ENCODE measurements around the gene FLII.

FLII gene

DNA sequence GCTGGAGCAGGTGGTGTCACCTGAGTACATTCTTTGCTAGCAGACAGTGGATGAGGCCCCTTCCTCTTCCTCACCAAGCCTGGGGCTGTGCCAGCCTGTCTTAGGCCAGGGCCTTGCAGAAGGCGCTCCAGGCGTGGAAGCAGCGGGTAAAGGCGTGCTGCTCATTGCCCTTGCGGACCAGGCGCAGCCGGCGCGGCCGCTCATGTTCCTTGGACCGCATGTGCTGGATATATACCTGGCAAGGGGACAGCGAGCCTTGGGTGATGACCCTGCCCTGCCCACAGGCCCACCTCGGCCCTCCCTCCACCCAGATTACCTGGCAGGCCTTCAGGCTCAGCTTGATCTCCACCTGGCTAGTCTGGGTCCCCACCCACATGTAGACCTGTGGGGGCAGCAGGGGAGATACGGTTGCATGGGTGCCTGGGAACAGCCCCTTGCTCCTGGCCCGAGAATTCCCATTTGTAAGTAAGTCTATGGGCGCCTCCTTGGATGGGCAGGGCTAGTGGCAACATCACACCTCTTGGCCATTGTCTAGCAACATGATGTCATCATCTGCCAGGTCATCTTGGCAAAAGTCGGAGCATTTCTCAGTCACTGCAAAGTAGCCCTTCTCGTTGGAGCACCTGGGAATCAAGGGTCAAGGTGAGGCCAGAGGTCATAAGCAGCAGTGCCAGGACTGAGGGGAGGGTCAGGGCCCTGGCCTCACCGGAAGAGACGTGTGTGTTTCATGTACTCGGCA lies 13.3 kb downstream of the FLII start:
- no peak for DNase-seq (ENCODE audit: low read depth in 2 of 2)

- no peak for DNase-seq (ENCODE audit: low read depth in 2 of 2)
Observed at GRCh38 chr17:18241229-18241871, 17.2 kb downstream of the FLII start.

GRCh38 chr17:18240449-18240848 lies 18.1 kb downstream of the FLII start:
- no peak for DNase-seq (ENCODE audit: low read depth in 2 of 2)

DNA sequence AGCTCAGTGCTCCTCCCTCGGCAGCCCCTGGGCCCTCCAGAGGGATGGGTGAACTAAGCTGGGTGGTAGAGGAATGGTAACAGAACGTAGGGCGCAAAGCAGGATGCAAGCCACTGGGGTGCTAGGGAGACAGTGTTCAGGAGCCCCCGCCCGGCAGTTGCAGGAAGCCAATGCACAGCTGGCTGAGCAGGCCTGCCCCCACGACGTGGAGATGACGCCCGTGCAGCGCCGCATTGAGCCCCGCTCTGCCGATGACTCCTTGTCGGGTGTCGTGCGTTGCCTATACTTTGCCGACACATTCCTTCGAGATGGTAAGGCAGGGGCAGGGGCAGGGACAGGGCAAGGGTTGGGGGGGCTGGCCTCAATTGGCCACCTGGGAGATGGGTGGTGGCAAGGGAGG lies 20.2 kb downstream of the FLII start:
- DNase-seq (ENCODE audit: low read depth in 2 of 2), result no peak

GRCh38 chr17:18237461-18237860 lies 21.1 kb downstream of the FLII start:
- no peak for DNase-seq (ENCODE audit: low read depth in 2 of 2)

DNA sequence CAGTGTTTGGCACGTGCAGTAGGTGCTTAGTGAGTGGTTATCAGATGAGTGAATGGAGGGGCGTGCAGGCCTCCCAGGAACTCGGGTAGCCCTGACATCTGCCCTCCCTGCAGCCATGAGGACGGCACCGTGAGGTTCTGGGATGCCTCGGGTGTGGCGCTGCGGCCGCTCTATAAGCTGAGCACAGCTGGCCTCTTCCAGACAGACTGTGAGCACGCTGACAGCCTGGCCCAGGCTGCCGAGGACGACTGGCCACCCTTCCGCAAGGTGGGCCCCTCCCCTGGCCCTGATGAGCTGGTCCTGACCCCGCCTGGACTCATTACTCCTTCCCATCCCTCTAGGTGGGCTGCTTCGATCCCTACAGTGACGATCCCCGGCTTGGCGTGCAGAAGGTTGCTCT lies 22.0 kb downstream of the FLII start:
- DNase-seq (ENCODE audit: low read depth in 2 of 2), result no peak

DNA sequence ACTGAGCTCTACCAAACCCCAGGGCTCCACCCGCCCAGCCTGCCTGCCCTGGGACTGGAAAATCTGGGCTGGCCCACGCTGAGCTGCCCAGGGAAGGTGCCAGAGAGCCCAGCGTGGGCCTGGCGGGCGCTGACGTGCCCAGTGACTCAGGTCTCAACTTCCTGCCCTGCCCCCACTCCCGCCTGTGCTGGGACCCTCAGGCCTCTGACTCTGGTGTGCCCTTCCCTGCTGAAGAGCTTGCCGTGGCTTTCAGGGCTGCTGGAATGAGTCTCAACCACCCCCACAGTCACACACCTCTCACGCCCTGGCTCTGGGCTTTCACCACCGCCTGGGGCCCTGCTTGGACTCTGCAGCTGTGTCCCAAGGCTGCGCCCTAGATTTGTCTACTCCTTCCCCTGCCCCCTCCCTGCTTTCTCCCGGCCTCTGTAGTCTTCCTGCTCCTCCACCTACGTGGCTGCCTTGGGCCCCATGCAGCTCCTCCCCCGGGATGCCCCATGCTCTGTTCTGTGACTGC lies 22.7 kb downstream of the FLII start:
- DNase-seq (ENCODE audit: low read depth in 2 of 2), result no peak

- DNase-seq (ENCODE audit: low read depth in 2 of 2), result no peak
Observed at GRCh38 chr17:18234853-18235380, 23.6 kb downstream of the FLII start.

- no peak for DNase-seq (ENCODE audit: low read depth in 2 of 2)
Observed at GRCh38 chr17:18233803-18234518, 24.6 kb downstream of the FLII start.

DNA sequence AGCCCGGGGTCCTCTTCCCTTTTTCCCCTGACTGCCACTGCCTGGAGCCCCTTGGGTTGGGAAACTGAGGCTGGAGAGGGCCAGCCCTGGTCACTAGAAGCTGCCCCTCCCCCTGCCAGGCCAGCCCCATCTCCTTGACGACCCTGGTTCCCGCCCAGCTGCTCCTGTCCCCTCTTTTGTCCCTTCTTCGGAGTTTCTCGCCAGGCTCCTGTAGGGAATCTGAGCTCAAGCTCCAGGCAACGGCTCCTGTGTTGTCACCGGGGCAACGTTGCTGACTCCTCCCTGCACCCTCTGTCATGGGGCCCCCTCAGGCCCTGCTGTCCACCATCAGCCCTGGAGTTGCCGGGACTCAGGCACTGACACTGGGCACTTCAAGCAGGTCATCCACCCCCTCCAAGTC lies 27.4 kb downstream of the FLII start:
- no peak for DNase-seq (ENCODE audit: low read depth in 2 of 2)

DNA sequence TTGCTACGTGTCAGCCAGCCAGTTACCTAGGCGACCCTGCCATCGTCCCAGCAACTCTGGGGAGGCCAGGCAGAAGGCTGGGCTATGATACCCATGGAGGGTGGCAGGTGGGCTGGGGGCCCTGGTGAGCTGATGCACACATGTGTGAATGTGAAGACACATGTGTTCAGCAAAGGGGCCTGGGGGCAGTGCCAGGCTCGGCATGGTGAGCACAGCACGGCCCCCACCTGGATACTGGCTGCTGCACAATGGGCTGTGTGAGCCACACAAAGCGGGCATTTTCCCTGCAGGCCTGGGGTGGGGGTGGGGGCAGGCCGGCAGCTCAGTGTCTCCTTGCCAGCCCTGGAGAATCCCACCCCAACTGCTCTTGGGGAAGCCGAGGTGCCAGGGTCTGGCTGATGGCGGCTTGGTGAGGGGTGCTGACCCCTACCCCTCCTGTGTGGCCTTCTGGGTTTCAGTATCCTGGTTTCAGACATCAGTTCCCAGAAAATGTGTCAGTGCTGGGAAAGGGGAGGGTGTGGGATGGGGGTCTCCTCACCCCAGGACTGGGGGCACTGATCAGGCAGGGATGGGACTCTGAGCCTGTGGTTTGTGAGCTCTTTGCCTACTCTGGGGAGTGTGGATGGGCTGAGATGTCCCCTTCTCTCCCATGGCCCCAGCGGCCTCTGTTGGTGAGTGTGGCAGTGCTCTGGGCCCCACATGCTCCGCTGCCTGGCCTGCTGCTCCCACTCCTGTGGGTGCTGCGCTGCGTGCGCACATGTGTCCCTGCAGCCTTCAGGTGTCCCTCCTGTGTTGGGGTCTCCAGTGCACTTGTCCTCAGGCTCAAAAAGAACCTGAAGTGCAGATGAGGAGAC lies 28.0 kb downstream of the FLII start:
- DNase-seq (ENCODE audit: low read depth in 2 of 2), result no peak

DNA sequence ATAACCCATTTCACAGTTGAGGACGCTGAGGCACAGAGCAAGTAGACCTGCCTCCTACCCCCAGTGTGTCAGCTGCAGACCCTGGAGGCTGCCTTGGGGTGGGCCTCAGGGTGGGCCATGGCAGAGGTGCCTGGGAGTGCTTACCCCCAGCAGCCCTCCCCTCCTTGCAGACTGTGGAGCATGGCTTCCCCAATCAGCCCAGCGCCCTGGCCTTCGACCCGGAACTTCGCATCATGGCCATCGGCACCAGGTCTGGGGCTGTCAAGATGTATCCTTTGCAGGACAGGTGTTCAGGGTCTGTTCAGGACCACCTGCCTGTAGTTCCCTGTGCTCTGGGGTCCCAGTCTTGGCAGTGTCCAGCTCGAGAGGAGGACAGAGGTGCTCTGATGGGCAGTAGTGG lies 28.8 kb downstream of the FLII start:
- DNase-seq (ENCODE audit: low read depth in 2 of 2), result no peak

- DNase-seq (ENCODE audit: low read depth in 2 of 2), result no peak
Observed at GRCh38 chr17:18229254-18229653, 29.3 kb downstream of the FLII start.

DNA sequence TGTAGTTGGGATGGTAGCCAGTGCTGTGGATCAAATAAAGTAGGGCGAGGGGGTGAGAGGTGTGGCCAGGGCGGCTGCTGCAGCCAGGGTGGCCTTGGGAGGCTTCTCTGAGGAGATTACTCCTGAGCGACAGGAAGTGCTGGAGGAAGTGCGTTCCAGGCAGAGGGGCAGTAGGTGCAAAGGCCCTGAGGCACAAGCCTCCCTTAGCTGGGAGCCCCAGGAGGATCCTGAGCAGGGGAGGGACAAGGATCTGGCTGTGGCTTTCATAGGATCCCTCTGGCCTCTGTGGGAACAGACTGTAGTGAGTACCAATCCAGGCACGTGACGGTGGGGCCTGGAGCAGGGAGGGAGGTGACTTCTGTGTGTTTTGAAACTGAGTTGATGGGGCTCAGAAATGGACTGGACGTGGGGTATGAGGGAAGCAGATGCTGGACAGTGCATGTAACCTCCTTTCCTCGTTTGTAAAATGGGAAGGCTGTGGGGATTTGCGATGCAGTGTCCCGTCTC lies 30.3 kb downstream of the FLII start:
- DNase-seq (ENCODE audit: low read depth in 2 of 2), result no peak

DNA sequence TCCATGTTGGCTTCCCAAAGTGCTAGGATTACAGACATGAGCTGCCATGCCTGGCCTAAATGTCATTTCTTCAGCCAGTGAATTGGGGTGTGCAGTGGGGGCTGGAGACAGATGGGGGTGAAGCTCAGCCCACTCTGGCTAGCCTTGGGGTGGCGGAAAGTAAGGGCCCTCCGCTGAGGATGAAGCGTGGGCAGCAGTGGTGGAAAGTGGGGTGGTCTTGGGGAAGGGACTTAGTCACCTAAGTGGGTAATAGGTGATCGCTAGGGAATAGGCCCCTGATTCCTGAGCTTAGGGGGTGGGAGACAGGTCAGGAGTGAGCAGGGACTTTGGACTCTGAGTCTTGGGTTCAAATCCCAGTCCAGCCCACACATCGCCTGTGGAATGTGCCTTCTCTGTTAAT lies 30.9 kb downstream of the FLII start:
- no peak for DNase-seq (ENCODE audit: low read depth in 2 of 2)

- DNase-seq (ENCODE audit: low read depth in 2 of 2), result no peak
Observed at GRCh38 chr17:18226284-18226945, 32.1 kb downstream of the FLII start.

- DNase-seq (ENCODE audit: low read depth in 2 of 2), result peak in 1 of 2 donors; percentile 14
Observed at GRCh38 chr17:18225642-18226283, 32.8 kb downstream of the FLII start.

DNA sequence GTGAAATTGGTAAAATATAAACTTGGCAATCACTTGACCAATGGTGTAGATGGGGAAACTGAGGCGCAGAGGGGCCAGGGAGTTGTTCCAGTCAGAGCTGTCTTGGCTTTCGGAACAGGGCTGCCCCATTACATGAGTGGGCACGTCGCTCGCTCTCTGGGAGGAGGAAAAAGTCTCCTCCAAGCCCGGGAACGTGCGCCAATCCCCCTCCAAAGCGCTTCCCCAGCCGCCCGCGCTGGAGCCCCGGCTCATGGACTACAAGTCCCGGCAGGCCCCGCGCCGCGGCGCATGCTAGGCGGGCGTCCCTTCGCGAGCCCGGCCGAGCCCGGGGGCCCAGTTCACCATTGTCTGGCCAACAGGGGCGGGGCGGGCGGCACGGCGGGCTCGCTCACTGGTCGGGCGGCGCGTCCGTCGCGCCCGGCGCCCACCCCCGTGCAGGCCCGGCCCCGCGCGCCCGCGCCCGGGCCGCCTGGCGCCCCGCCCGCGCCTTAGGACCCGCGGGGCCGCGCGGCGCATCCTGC lies 33.4 kb downstream of the FLII start, which contains the start of gene LLGL1:
TSS of gene LLGL1 (plus strand) at position 515 of the 521 bp plus-strand sequence. CDS start 48 bp downstream, outside the sequence.
- peak; percentile 89 to 93 for DNase-seq (ENCODE audit: low read depth in 2 of 2)

- DNase-seq (ENCODE audit: low read depth in 2 of 2), result no peak
Observed at GRCh38 chr17:18224387-18225120, 34.0 kb downstream of the FLII start.
